Pancreas (tissue), 10 donors: ENCODE data around the gene ZNF281. TPM values are rescaled to one million over a fixed set of nuclear protein-coding genes. Genes with fewer than 3 reads are reported as not detected.
"Not testable (repeated sequence)": the region's sequence is repeated elsewhere in the genome, so short reads cannot be mapped to it uniquely, and the experiment has no call there.

Experiments
- ATAC-seq, 4 donors: fragments of 200-7000 bp; cut with Tn5 transposase; one replicate each; pipeline versions ENCODE4 v1.8.0 to v1.9.1; 2020; ENCODE audit warnings: mild to moderate bottlenecking in 4 of 4, moderate library complexity in 4 of 4
- DNase-seq, 6 donors: peaks; one replicate each; pipeline ENCODE4 v3.0.0-alpha.2; 2020
- FAIRE-seq: peaks from 2 replicates; lab custom pipeline; 2012; peaks lifted over from hg19 to GRCh38; lab: Jason Lieb, UNC
- H3K27ac ChIP-seq, 4 donors: fragments of 200-600 bp; sonication (generic); 1 replicate in 3 of 4; 2 replicates in 1 of 4; pipeline versions ENCODE4 v1.5.0 to v1.8.0; 2020
- H3K27me3 ChIP-seq, 4 donors: fragments of 200-600 bp; one replicate each; pipeline ENCODE4 v1.8.0; 2021
- H3K36me3 ChIP-seq, 3 donors: fragments of 200-600 bp; sonication (generic) in 1 of 3; one replicate each; pipeline versions ENCODE4 v1.5.0 to v1.8.0; 2020 to 2021
- H3K4me1 ChIP-seq, 3 donors: fragments of 200-600 bp; one replicate each; pipeline ENCODE4 v1.8.0; 2021
- H3K4me3 ChIP-seq, 4 donors: fragments of 200-600 bp; sonication (generic) in 2 of 4; one replicate each; pipeline versions ENCODE4 v1.5.0 to v1.8.0; 2020 to 2021
- H3K9me3 ChIP-seq, 4 donors: fragments of 200-600 bp; one replicate each; pipeline ENCODE4 v1.8.0; 2021
- whole genome bisulfite sequencing, 2 donors: extraction: QIAGEN DNeasy Blood & Tissue Kit; methylation state at CpG; one replicate each; pipeline ENCODE4 v1.1.7; 2013; 5-methylcytosine and 5-hydroxymethylcytosine counted together
- intact Hi-C, 3 donors: fragments of 100-400 bp; cut with DNase I; formaldehyde crosslinking; loops; one replicate each; pipeline versions ENCODE4 v1.11.1 to v1.14.2; 2022
- polyA plus RNA-seq, 2 donors: library from polyadenylated mRNA; stranded (reverse); fragments of 200-250 nt; gene quantifications; one replicate each; pipeline ENCODE4 v1.2.3, GENCODE V29; 2013
- total RNA-seq, 6 donors: library from RNA; stranded (reverse); fragmentation: NEBNext Ultra II Directional in 4 of 6; extraction: Animal tissue kit (Norgen Biotek cat#: 25700) in 4 of 6; gene quantifications; one replicate each; pipeline versions ENCODE4 v1.2.1 to v1.2.4, GENCODE V29; 2021 to 2023
- TF ChIP-seq, protein P1 (sequence below), 4 donors: fragments of 200-600 bp; sonication (generic) in 3 of 4; IDR thresholded peaks; one replicate each; pipeline versions ENCODE4 v1.5.0 to v1.8.0; 2021; ENCODE audit warnings: antibody characterized with exemption in 4 of 4
- donor health status: healthy with polysubstance abuse.
- donor health status: DM: no; HTN: no; CAD: no; lungs with moderate emphysema.
- donor health status: DM: no; HTN: no; CAD: no.
- donor health status: control.
- donor health status: control.
- donor health status: Bipolar disorder and iron deficiency.
- donor health status: DM: yes; HTN: yes; CAD: no.
- donor health status: DM: no; HTN: no; CAD: no.
- donor health status: DM: no; HTN: no; CAD: no.
- donor health status: DM: yes; HTN: yes; CAD: no.

ZNF281 gene
- total and polyA plus RNA-seq, 8 donors = 2.2 to 10.0 (median 4.0) TPM

DNA sequence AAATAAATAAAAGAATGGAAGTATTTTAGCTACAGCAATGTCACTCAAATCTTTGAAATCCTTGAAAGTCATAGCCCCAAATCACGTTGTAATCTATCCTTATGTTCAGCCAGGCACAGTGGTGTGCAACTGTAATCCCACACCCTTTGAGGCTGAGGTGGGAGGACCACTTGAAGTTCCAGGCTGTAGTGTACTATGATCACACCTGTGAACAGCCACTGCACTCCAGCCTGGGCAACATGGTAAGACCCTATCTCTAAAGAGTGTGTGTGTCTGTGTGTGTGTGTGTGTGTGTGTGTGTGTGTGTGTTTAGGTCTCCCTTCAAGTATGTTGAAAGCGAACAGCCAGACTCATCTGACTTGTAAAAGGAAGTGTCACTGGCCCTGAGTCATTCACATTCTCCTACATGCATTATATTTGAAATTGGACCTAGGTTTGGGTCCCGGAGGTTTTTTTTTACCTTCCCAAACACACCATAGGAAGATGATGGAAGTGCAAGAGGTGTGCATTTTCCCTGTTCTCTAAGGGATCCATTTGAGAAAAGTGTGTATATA, 50.1 kb downstream of the ZNF281 start:
- Histone ChIP-seq H3K27ac (no peak overlapping the region), H3K36me3 (no peaks in the 10 kb centered on the region), H3K9me3 (no peaks in the 10 kb centered on the region), H3K27me3 (no peaks in the 10 kb centered on the region), H3K4me1 (no peaks in the 10 kb centered on the region), H3K4me3 (no peak overlapping the region)
- no peak for DNase-seq
- ATAC-seq = no peak
- WGBS, 2 donors = 59 to 75% methylated on average over 3 of the region's 3 CpGs
- no peak for FAIRE-seq
- TF ChIP-seq, protein P1, sequence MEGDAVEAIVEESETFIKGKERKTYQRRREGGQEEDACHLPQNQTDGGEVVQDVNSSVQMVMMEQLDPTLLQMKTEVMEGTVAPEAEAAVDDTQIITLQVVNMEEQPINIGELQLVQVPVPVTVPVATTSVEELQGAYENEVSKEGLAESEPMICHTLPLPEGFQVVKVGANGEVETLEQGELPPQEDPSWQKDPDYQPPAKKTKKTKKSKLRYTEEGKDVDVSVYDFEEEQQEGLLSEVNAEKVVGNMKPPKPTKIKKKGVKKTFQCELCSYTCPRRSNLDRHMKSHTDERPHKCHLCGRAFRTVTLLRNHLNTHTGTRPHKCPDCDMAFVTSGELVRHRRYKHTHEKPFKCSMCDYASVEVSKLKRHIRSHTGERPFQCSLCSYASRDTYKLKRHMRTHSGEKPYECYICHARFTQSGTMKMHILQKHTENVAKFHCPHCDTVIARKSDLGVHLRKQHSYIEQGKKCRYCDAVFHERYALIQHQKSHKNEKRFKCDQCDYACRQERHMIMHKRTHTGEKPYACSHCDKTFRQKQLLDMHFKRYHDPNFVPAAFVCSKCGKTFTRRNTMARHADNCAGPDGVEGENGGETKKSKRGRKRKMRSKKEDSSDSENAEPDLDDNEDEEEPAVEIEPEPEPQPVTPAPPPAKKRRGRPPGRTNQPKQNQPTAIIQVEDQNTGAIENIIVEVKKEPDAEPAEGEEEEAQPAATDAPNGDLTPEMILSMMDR (IDR thresholded peaks at IDR 0.05) = no peak
- intact Hi-C loops = no loop called here

DNA sequence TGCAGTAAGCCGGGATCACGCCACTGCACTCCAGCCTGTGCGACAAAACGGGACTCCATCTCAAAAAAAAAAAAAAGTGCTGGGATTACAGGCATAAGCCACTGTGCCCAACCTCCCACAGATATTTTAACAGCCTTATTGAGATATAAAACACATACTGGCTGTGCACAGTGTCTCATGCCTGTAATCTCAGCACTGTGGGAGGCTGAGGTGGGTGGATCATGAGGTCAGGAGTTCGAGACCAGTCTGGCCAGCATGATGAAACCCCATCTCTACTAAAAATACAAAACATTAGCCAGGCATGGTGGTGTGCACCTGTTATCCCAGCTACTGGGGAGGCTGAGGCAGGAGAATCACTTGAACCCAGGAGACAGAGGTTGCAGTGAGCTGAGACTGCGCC, 51.9 kb downstream of the ZNF281 start:
- H3K36me3 ChIP-seq, H3K27ac ChIP-seq, DNase-seq, H3K9me3 ChIP-seq, ATAC-seq, H3K27me3 ChIP-seq, H3K4me1 ChIP-seq, H3K4me3 ChIP-seq, intact Hi-C loops, FAIRE-seq: not testable (repeated sequence)
- 74 to 78% methylated on average over 6 of the region's 6 CpGs for WGBS, 2 donors

DNA sequence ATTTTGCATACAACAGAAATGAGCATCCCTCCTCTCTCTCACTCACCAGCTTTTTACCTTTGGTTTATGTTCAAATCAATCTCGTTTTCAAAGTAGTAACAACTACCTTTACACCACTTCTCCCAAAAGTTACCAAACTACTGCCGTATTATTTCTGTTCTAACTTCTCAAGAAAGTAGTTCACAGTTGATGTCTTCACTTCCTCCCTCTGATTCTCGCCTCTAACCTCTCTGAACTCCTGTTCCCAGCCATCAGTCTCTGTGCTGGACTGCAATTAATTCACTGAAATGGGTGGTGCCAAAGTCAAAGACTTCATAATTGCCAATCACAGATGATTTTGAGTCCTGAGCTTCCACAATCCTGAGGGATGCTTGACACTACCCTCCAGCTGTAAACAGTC, 54.0 kb downstream of the ZNF281 start:
- Histone ChIP-seq H3K36me3 (no peaks in the 10 kb centered on the region), H3K9me3 (no peaks in the 10 kb centered on the region), H3K27ac (no peak overlapping the region), H3K27me3 (no peaks in the 10 kb centered on the region), H3K4me3 (no peak overlapping the region), H3K4me1 (no peaks in the 10 kb centered on the region)
- TF ChIP-seq, protein P1 (IDR thresholded peaks at IDR 0.05) = no peak
- intact Hi-C loops = no loop called here
- no peak for DNase-seq
- no peak for ATAC-seq
- 73 to 85% methylated on average over 3 of the region's 3 CpGs for WGBS, 2 donors
- FAIRE-seq = no peak

Other genes starting within 250 kb of the ZNF281 start
- under 1 TPM in 5 of 6 donors, not detected in 1; 0.04 to 0.22 (median 0.15) TPM for gene KIF14, start 210.7 kb upstream of the ZNF281 start, total RNA-seq
- under 1 TPM in 1 of 2 donors, not detected in 1; 0.04 TPM for gene KIF14, start 210.7 kb upstream of the ZNF281 start, polyA plus RNA-seq